Measurements from ENCODE around the gene NEURL3. TPM values are rescaled to one million over a fixed set of nuclear protein-coding genes. Genes with fewer than 3 reads are reported as not detected.

The NEURL3 gene
- total and polyA plus RNA-seq, 2 donors (not counting 1 experiment from before 2014, with no cell fraction given): not detected

GRCh38 chr2:96464651-96465050 lies 40.5 kb downstream of the NEURL3 start:
- CTCF ChIA-PET: no interaction called here
- Mint-ChIP-seq H3K9me3 (ENCODE audit: insufficient read depth) (no peaks in the 10 kb centered on the region), H3K4me3 (no peak overlapping the region), H3K4me1 (no peaks in the 10 kb centered on the region), H3K27me3 (no peaks in the 10 kb centered on the region), H3K27ac (no peak overlapping the region)
- 94% methylated on average over 2 of the region's 2 CpGs for WGBS (ENCODE audit: insufficient coverage)
- H3K4me1 ChIP-seq (ENCODE audit: control insufficient read depth in 2 of 2, insufficient read depth in 2 of 2, low read length in 2 of 2): no peaks in the 10 kb centered on the region
- no peak overlapping the region for H3K27ac ChIP-seq (ENCODE audit: low read length in 2 of 2)
- ATAC-seq (ENCODE audit: low read depth) (no peak), DNase-seq (no peak)
- no peaks in the 10 kb centered on the region for H4K20me1 ChIP-seq (ENCODE audit: control insufficient read depth, insufficient read depth, low read length, poor library complexity, severe bottlenecking)
- no peak overlapping the region for H3K4me3 ChIP-seq (ENCODE audit: control extremely low read depth in 1 of 5, extremely low read depth in 1 of 5, insufficient read depth in 1 of 5, low read depth in 2 of 5, low read length in 4 of 5)
- H2AFZ ChIP-seq (ENCODE audit: insufficient read depth, low read depth, low read length, poor library complexity, severe bottlenecking): no peak overlapping the region
- POLR2A ChIA-PET: no interaction called here
- H3K79me2 ChIP-seq (ENCODE audit: control insufficient read depth, insufficient read depth, low read length): no peaks in the 10 kb centered on the region
- H3K9ac ChIP-seq (ENCODE audit: low read length): no peak overlapping the region
- intact Hi-C loops (cut with micrococcal nuclease): no loop called here
- TF ChIP-seq EZH2 (IDR thresholded peaks at IDR 0.05; ENCODE audit: borderline replicate concordance, insufficient read depth, low read depth, low read length, poor library complexity, severe bottlenecking) (no peak), CTCF (IDR thresholded peaks at IDR 0.05) (no peak)
- no peak overlapping the region for H3K4me2 ChIP-seq (replicated peaks; ENCODE audit: low read depth, low read length, poor library complexity, severe bottlenecking)
- H3K9me3 ChIP-seq (ENCODE audit: control extremely low read depth in 1 of 3, control insufficient read depth in 2 of 3, insufficient read depth in 1 of 3, low read length in 2 of 3): peaks cover 0 to 3% (median 0%) of the 10 kb centered on the region in 3 donors
- no peaks in the 10 kb centered on the region for H3K36me3 ChIP-seq (replicated peaks in 1 of 2; ENCODE audit: control extremely low read depth in 1 of 2, control insufficient read depth in 1 of 2, extremely low read depth in 1 of 2, insufficient read depth in 2 of 2, low read length in 1 of 2)
- no peaks in the 10 kb centered on the region for H3K27me3 ChIP-seq (replicated peaks in 1 of 4; ENCODE audit: control extremely low read depth in 1 of 4, control insufficient read depth in 3 of 4, insufficient read depth in 4 of 4, low read length in 3 of 4)

GRCh38 chr2:96464061-96464460 lies 41.1 kb downstream of the NEURL3 start:
- no peaks in the 10 kb centered on the region for H3K36me3 ChIP-seq (replicated peaks in 1 of 2; ENCODE audit: control extremely low read depth in 1 of 2, control insufficient read depth in 1 of 2, extremely low read depth in 1 of 2, insufficient read depth in 2 of 2, low read length in 1 of 2)
- Mint-ChIP-seq H3K4me1 (no peaks in the 10 kb centered on the region), H3K27ac (no peak overlapping the region), H3K9me3 (ENCODE audit: insufficient read depth) (no peaks in the 10 kb centered on the region), H3K27me3 (no peaks in the 10 kb centered on the region), H3K4me3 (no peak overlapping the region)
- no peak overlapping the region for H2AFZ ChIP-seq (ENCODE audit: insufficient read depth, low read depth, low read length, poor library complexity, severe bottlenecking)
- peaks cover 0 to 3% (median 1%) of the 10 kb centered on the region in 3 donors for H3K9me3 ChIP-seq (ENCODE audit: control extremely low read depth in 1 of 3, control insufficient read depth in 2 of 3, insufficient read depth in 1 of 3, low read length in 2 of 3)
- ATAC-seq (ENCODE audit: low read depth) (no peak), DNase-seq (no peak)
- H3K4me2 ChIP-seq (replicated peaks; ENCODE audit: low read depth, low read length, poor library complexity, severe bottlenecking): no peak overlapping the region
- H3K79me2 ChIP-seq (ENCODE audit: control insufficient read depth, insufficient read depth, low read length): no peaks in the 10 kb centered on the region
- 100% methylated on average over 3 of the region's 3 CpGs for WGBS (ENCODE audit: insufficient coverage)
- no peak for TF ChIP-seq EZH2 (IDR thresholded peaks at IDR 0.05; ENCODE audit: borderline replicate concordance, insufficient read depth, low read depth, low read length, poor library complexity, severe bottlenecking)
- no peak for TF ChIP-seq CTCF (IDR thresholded peaks at IDR 0.05)
- POLR2A ChIA-PET: no interaction called here
- H3K4me1 ChIP-seq (ENCODE audit: control insufficient read depth in 2 of 2, insufficient read depth in 2 of 2, low read length in 2 of 2): no peaks in the 10 kb centered on the region
- intact Hi-C loops (cut with micrococcal nuclease): no loop called here
- H4K20me1 ChIP-seq (ENCODE audit: control insufficient read depth, insufficient read depth, low read length, poor library complexity, severe bottlenecking): no peaks in the 10 kb centered on the region
- H3K27ac ChIP-seq (ENCODE audit: low read length in 2 of 2): no peak overlapping the region
- no peak overlapping the region for H3K9ac ChIP-seq (ENCODE audit: low read length)
- H3K4me3 ChIP-seq (ENCODE audit: control extremely low read depth in 1 of 5, extremely low read depth in 1 of 5, insufficient read depth in 1 of 5, low read depth in 2 of 5, low read length in 4 of 5): no peak overlapping the region
- H3K27me3 ChIP-seq (replicated peaks in 1 of 4; ENCODE audit: control extremely low read depth in 1 of 4, control insufficient read depth in 3 of 4, insufficient read depth in 4 of 4, low read length in 3 of 4): no peaks in the 10 kb centered on the region
- CTCF ChIA-PET: no interaction called here

Measured in B cell (primary cell).